Choroid plexus epithelial cell (primary cell): Measurements from ENCODE around the gene TTLL1.
A peak's percentile ranks its signal among the peaks of the same experiment; 100 is the strongest.

Experiments
- DNase-seq: peaks from one replicate; pipeline ENCODE4 v3.0.0-alpha.2; 2010; ENCODE audit warnings: low read depth
- H3K4me3 ChIP-seq: 2 replicates; pipeline ENCODE4 v1.5.1; 2011; ENCODE audit warnings: low read depth, mild to moderate bottlenecking, control low read depth, low read length, moderate library complexity
- CTCF ChIP-seq: conservative IDR thresholded peaks from 2 replicates; pipeline ENCODE4 v1.5.1; 2011; ENCODE audit warnings: low read depth, mild to moderate bottlenecking, control low read depth, inconsistent platforms, low read length, moderate library complexity

Gene TTLL1

DNA sequence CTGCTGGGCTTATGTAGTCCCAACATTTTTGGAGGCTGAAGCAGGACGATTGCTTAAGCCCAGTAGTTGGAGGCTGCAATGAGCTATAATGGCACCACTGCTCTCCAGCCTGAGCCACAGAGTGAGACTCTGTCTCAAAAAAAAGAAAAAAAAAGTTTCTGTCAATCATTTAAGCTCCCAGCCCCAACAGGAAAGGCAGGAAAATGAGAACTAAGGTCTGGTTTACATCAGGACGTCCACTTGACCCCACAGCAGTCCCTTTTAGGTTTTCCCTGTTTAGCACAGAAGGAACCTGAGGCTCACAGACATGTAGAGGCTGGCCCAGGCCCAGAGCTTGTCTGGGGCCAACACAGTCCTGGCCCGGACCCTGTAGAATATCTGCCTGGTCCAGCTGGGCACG lies 9.2 kb upstream of the TTLL1 start:
- no peak for DNase-seq
- H3K4me3 ChIP-seq = no peak overlapping the region
- no peak for TF ChIP-seq CTCF

DNA sequence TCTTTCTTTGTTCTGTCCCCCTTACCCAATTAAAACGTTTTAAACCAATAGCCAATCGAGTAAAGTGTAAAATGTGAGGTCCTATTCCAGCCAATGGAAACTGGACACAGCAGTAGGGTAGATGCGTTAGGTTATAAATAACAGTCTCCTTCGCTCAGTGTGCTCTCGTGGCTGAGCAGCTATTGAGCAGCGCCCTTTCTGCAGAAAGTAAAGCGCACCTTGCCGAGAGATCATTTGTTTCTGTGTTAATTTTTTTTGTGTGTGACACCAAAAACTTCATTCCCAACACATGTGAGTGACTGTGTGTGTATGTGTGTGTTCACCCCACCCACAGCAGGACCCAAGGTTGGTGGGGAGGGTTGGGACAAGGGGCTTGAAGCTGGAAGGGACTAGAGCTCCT lies 7.2 kb upstream of the TTLL1 start:
- no peak for DNase-seq
- no peak for TF ChIP-seq CTCF
- no peak overlapping the region for H3K4me3 ChIP-seq

- no peak for TF ChIP-seq CTCF
- DNase-seq = no peak
- H3K4me3 ChIP-seq = no peak overlapping the region
These were observed 5.4 kb upstream of the TTLL1 start for GRCh38 chr22:43094551-43094950.

- no peak for TF ChIP-seq CTCF
- no peak overlapping the region for H3K4me3 ChIP-seq
- no peak for DNase-seq
These were observed 4.9 kb upstream of the TTLL1 start for GRCh38 chr22:43094085-43094484.

- no peak for TF ChIP-seq CTCF
- no peak for DNase-seq
- H3K4me3 ChIP-seq = no peak overlapping the region
These were observed 2.9 kb upstream of the TTLL1 start for GRCh38 chr22:43092085-43092484.

GRCh38 chr22:43090130-43090789 lies 1.1 kb upstream of the TTLL1 start:
- peak; percentile 95 for DNase-seq
- peak; percentile 72 for TF ChIP-seq CTCF
- no peak overlapping the region for H3K4me3 ChIP-seq

- no peak for DNase-seq
- TF ChIP-seq CTCF = no peak
- H3K4me3 ChIP-seq = peak overlapping the region; percentile 87
These were observed 586 bp downstream of the TTLL1 start for GRCh38 chr22:43088627-43088983.
